HUDEP-2 (cell line): ENCODE data around the gene MRPS14.

Source experiments
- DNase-seq, 76 experiments: peaks; one replicate each; lab custom pipeline; 2025; ENCODE audit not compliant: unreplicated experiment in 76 of 76; lab: John Stamatoyannopoulos, UW

MRPS14 gene

GRCh38 chr1:174989536-174990220 is 33.5 kb downstream of the MRPS14 start:
- no peak for DNase-seq

DNA sequence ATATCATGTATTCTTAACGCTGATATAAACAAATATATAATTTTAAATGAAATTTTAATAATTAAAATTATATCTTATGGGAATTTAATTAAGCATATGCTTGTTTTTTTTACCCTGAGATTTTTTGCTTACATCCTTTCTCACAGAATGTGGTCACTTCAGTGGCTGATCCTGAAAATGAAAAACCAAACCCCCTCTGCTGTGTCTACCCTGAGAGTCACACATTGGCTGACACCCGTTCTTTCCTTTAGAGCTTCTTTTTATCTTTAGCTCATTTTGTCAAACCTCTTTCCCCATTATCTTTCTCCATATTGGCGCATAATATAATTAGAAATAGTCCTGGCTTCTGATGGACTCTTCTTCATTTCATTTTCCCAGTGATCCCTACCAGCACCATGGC is 34.2 kb downstream of the MRPS14 start:
- no peak for DNase-seq

DNA sequence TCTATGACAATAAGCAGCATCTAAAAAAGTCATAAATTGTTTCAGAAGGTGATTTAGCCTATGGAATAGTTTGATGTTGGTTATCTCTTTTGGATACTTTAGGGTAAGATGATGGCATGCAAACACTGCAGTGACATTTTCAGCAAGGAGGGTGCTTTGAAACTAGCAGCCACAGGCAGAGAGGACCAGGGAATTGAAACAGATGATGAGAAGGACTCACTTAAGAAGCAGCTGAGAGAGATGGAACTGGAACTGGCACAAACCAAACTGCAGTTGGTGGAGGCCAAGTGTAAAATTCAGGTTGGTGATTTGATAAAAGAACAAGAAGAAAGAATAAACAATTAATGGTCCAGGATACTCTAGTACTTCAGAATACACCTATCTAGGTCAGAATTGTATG is 34.7 kb downstream of the MRPS14 start:
- no peak for DNase-seq

DNA sequence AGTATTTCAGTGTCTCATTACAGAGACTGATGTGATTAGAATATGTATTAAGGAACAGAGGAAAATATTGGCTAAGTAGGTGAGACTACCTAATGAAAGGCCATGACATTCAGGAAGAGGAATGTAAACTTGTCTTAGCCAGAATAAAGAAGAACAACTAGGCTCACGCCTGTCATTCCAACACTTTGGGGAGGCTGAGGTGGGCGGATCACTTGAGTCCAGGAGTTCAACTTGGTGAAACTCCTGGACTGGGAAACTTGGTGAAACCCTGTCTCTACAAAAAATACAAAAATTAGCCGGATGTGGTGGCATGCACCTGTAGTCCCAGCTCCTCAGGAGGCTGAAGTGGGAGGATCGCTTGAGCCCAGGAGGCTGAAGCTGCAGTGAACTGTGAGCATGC is 38.3 kb downstream of the MRPS14 start:
- DNase-seq = no peak

DNA sequence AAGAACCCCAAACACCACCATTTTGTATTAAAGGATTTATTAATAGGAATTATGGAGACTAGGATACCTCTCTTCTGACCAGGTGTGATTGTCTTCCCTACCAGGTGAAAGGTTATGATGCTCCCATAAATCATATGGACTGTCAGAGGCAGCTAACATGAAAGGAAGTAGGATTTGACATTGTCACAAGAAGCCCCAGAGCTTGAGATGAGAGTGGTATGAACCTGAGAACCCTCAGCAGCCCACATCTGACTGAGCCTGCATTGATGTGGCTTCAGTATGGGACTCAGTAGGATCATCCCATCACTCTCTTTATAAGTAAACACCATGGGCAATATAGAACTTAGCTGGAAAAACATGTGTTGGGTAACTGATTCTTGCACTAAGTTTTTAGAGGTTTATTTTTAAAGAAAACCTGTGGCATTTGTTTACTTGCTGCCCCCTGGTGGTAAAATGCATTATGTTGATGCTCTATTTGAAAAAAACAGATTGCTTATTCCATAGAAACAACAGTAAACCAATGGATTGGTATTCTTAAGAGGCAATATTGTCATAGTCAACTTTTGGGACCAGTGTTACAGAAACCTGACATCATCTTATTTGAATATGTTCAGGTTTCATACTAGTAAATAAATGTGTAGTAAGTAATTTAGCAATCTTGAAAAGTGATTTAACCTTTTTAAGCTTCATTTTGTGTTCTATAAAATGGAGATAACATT is 40.1 kb downstream of the MRPS14 start:
- DNase-seq = peak in 20 of 76 experiments; percentile 4 to 55 (median 32)

GRCh38 chr1:174976436-174977108 is 46.7 kb downstream of the MRPS14 start:
- DNase-seq = no peak

- DNase-seq = no peak
Observed at GRCh38 chr1:174975764-174976163, 47.5 kb downstream of the MRPS14 start.

GRCh38 chr1:174974711-174975119 is 48.5 kb downstream of the MRPS14 start:
- no peak for DNase-seq

DNA sequence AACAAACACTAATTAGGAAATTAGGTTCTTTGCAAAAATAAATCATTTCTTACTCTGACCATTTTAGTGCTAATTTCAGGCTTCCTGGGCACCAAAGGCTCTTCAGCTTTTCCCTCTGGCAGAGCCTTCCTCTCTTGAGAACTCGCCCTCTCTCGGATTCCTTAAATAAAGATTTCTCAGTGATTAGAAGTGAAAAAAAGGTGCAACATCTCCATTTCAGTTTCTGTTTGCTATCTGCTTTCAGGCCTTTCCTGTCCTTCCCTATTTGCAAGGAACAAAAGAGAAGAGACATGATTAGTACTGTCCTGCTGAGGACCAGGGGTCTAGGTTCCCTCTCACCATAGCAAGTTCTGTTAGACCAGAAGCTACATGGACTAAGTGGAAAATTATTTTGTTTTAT is 51.3 kb downstream of the MRPS14 start:
- no peak for DNase-seq

- DNase-seq = no peak
Observed at GRCh38 chr1:174971466-174971865, 51.8 kb downstream of the MRPS14 start.

- DNase-seq = no peak
Observed at GRCh38 chr1:174969977-174970376, 53.2 kb downstream of the MRPS14 start.

DNA sequence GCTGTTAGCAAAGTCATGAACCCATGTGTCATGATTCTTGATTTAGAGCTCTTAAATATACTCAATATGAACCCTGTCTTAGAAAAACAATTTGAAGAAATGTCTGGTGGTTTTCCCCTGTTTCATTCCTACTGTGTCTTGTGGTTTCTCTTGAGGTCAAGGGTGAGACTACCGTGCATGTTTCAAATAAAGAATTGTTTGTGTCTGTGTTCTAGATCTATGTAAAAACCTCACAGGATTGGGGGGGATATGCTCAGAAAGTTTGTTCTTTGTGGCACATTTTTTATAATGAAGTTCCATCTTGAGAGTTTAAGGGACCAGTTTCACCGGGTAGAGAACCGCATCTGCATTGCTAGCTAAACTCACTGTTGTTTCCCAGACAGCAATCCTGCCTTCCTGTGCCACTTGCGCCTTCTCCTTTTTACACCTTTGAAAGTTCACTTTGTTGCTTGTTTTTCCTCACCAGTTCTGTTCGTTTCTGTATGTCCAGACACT is 54.4 kb downstream of the MRPS14 start:
- no peak for DNase-seq

GRCh38 chr1:174967845-174968705 is 55.1 kb downstream of the MRPS14 start:
- DNase-seq = no peak

DNA sequence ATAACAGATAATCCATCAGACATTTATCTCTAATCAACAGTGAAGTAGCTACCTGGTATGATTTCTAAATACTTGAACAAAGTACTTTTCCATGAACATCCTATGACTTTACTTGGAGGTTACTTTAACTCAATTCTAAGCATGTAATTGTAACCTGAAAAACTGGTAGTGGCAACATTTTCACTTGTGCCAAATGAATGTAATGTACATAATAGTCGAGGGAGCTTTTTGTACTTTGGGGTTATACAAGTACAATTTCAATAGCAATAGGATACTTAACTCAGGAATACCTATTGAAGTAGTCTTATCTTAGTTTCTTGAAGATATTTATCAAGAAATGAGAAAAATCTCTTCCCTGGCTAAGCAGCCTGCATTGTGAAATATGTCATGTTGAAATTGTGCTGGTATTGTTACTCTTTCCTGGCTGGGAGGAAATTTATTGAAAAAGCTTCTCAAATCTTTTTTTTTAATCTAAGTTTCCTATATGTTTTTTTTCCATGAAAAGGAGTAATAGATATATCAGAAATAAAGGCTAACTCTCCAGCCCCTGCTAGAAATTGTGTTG is 57.1 kb downstream of the MRPS14 start:
- DNase-seq = no peak

GRCh38 chr1:174965362-174966007 is 57.7 kb downstream of the MRPS14 start:
- peak in 8 of 76 experiments; percentile 9 to 34 (median 22) for DNase-seq

DNA sequence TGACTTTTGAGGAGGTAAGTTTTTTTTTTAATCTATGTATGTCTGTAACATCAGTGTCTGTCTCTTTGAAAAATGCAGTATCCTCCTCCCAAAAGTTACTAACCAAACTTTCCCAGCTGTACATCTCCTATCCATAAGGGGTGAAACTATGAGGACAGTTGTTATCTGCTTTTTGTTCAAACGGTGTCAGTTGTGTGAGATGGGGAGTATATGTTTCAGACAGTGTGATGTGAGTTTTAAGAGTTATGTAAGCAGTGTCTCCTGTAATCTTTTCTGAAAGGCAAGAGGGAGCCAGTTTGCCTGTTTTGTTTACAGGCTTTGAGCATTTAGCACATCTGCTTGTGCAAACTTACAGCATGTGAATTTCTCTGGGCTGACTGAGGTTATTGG is 58.3 kb downstream of the MRPS14 start:
- DNase-seq = peak in 2 of 76 experiments; percentile 14 to 46

- DNase-seq = peak in 29 of 76 experiments; percentile 19 to 85 (median 42)
Observed at GRCh38 chr1:174964261-174964971, 58.8 kb downstream of the MRPS14 start.

DNA sequence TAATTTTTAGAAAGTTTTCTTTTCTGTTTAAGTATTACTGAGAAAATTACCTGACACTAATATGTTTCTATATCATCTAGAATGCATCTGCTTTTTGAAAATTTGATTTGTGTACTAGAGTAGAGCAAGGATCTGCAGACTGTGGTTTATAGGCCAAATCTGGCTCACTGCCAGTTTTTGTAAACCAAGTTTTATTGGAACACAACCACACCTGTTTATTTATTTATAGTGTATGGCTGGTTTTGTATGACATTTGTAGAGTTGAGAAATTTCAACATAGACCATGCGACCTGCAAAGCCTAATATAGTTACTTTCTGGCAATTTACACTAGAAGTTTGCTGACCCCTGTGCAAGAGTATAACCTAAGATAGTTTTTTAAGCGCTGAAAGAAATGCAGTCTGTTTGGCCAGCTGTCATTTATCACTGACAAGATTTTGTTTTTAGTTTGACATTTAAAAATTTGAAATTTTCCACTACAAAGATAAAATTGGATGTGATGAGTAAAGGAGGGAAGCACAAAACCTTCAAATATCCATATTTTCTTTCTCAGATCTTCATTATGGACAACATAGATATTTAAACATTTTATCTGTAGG is 59.6 kb downstream of the MRPS14 start:
- DNase-seq = peak in 7 of 76 experiments; percentile 4 to 32 (median 16)
